Measurements from ENCODE around the gene TUBGCP6.

The TUBGCP6 gene

DNA sequence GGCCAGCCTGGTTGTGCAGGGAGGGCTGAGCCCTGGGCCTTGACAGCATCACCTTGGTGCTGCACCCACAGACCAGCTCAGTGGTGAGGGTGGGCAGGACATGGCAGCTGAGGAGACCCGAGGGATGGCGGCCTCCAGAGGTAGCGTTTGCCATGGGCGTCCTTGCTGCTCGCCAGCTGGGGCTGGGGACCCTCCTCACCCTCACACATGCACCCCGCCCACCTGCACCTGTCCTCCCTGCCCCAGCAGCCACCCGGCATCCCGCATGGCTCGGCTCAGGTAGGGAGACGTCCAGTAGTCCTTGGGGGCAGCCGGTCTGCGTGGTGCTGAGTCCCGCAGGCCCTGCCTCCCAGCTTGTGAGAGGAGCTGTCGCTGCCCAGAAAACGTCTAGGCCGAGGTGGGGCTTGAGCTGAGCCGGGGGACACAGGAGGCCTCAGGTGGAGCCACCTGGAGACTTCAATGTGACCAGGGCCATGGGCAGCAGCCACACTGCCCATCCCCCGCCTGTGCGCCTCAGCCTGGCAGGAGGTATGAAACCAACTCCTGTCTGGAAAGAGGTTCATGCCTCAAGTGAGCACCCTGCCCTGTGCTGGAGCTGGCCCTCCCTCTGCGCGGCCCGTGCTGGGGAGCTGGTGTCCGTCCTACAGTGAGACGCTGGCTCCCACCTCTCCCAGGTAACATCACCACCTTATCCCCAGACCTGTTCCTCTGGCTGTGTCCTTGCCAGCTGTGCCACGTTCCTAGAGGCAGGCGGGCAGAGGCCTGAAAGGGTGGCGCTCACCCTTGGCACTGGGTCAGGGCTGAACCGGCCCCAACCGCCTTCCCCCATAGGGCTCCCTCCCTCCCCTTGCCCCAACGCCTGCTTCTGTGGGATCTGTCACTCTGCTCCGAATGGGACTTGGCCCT is 62.4 kb downstream of the TUBGCP6 start:
- peaks cover 7 to 13% of the 10 kb centered on the region in 2 donors for H3K27me3 ChIP-seq (ENCODE audit: control insufficient read depth in 1 of 2, insufficient read depth in 2 of 2, low read length in 2 of 2)
- H3K27ac ChIP-seq (ENCODE audit: low read length), result no peak overlapping the region
- no peaks in the 10 kb centered on the region for H3K36me3 ChIP-seq (ENCODE audit: control insufficient read depth in 2 of 2, insufficient read depth in 2 of 2, low read length in 2 of 2)
- H3K9me3 ChIP-seq (ENCODE audit: control insufficient read depth in 2 of 2, low read length in 2 of 2), result no peaks in the 10 kb centered on the region
- no peak overlapping the region for H3K4me3 ChIP-seq (ENCODE audit: low read length in 2 of 2)
- no peak overlapping the region for H3K9ac ChIP-seq (ENCODE audit: low read length in 2 of 2)
- peaks cover 27% of the 10 kb centered on the region for H3K4me1 ChIP-seq (ENCODE audit: control insufficient read depth, insufficient read depth, low read length)

DNA sequence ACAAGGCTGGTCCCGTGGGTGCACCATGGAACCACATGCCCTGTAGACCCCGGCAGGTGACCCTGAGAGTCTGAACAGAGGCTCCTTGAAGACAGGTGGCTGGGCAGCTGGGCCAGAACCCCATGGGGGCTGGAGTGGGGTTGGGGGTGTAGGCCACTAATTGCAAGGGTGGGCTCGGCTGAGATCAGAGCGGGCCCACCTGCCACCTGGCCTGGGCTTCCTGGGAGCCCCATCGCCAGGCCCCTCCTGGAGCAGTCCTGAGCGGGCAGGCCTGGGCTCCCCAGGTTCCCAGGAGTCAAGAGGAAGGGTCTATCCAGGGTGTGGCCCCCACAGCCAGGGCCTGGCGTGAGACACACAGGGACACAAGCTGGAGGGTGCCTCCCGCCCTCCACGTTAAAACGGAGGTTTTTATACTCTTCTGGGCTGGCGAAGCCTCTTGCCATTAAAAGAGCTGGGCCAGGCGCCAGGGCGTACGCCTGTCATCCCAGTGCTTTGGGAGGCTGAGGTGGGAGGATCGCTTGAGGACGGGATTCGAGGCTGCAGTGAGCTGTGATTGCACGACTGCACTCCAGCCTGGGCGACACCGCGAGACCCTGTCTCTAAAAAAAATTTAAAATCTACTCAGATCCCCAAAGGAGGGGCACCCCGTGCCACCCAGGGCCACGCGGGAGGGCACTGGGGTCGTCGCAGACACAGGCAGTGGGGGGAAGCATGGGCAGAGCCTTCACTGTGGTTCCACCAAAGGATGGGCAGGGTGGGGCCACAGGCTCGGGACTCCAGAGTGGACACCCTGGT is 63.9 kb downstream of the TUBGCP6 start:
- Histone ChIP-seq H3K4me3 (ENCODE audit: low read length in 2 of 2) (no peak overlapping the region), H3K9ac (ENCODE audit: low read length in 2 of 2) (no peak overlapping the region), H3K9me3 (ENCODE audit: control insufficient read depth in 2 of 2, low read length in 2 of 2) (no peaks in the 10 kb centered on the region), H3K27me3 (ENCODE audit: control insufficient read depth in 1 of 2, insufficient read depth in 2 of 2, low read length in 2 of 2) (peaks cover 7 to 14% of the 10 kb centered on the region in 2 donors), H3K36me3 (ENCODE audit: control insufficient read depth in 2 of 2, insufficient read depth in 2 of 2, low read length in 2 of 2) (no peaks in the 10 kb centered on the region), H3K27ac (ENCODE audit: low read length) (no peak overlapping the region), H3K4me1 (ENCODE audit: control insufficient read depth, insufficient read depth, low read length) (peaks cover 19% of the 10 kb centered on the region)

DNA sequence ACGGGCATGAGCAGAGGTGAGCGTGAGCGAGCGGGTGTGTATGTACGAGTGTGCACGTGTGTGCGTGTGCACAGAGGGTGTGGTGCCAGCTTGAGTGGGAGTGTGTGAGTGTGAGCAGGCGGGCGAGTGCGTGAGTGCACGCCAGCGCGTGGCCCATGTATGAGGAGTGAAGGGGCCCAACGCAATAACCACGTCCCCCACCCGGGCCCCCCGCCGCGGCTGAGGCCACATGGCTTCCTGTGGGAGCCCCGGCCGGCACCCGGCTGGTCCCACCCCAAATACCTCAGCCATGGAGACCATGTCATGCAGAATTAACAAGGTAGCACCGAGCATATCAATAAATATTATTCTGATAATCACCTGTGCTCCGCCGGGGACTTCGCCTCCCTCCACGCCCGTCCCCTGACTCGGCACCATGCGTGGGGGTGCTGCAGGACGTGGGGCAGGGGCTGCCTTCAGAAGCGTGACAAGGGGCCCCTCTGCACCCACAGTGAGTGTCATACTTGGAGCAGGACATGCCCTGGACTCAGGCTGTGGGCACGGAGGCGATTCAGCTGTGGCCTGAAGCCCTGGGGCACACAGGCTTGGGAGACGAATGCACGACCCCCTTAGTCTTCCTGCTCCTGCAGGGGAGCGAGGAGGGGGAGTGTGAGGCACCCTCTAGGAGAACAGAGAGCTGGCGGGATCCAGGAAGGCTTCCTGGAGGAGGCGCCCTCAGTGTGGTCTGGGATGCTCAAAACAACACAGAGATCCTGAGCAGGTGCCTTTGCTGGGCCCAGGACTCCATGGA is 64.7 kb downstream of the TUBGCP6 start:
- H3K36me3 ChIP-seq (ENCODE audit: control insufficient read depth in 2 of 2, insufficient read depth in 2 of 2, low read length in 2 of 2), result no peaks in the 10 kb centered on the region
- H3K9ac ChIP-seq (ENCODE audit: low read length in 2 of 2), result no peak overlapping the region
- peaks cover 16% of the 10 kb centered on the region for H3K4me1 ChIP-seq (ENCODE audit: control insufficient read depth, insufficient read depth, low read length)
- no peaks in the 10 kb centered on the region for H3K9me3 ChIP-seq (ENCODE audit: control insufficient read depth in 2 of 2, low read length in 2 of 2)
- no peak overlapping the region for H3K27ac ChIP-seq (ENCODE audit: low read length)
- peaks cover 7 to 14% of the 10 kb centered on the region in 2 donors for H3K27me3 ChIP-seq (ENCODE audit: control insufficient read depth in 1 of 2, insufficient read depth in 2 of 2, low read length in 2 of 2)
- H3K4me3 ChIP-seq (ENCODE audit: low read length in 2 of 2), result no peak overlapping the region

DNA sequence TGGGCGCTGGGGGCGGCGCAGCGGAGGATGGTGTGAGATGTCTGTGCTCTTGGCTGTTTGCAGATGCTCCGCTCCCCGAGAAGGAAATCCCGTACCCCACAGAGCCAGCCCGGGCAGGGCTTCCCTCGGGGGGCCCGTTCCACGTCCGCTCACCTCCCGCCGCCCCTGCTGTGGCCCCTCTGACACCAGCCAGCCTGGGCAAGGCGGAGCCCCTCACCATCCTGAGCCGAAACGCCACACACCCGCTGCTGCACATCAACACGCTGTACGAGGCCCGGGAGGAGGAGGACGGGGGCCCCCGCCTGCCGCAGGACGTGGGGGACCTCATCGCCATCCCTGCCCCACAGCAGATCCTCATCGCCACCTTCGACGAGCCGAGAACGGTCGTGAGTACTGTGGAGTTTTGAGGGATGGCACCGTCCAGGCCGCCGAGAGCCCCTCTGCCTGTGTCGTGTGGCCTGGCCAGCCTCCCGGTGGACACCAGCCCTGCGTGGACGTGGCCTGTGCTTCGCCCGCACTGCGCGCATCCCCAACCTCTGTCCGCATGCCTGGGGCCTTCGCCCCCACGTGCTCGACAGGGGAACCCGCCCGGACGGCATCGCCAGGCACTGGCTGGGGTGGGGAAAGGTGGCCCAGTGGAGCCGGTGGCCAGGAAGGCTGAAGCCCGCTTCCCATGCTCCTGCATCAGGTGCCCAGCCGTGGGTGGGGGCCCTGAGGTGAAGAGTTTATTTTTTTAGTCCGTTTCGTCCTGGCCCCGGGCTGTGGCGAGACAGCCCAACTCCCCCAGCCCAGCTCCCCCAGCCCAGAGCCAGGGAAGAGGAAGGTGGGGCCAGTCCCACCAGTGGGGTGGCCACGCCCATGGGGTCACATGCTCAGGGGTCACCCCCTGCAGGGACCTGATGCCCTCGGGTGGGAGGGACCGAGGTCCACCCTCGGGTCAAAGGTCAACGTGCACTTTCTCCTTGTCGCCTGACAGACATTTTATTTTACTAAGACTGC is 65.7 kb downstream of the TUBGCP6 start:
- Histone ChIP-seq H3K9ac (ENCODE audit: low read length in 2 of 2) (no peak overlapping the region), H3K4me1 (ENCODE audit: control insufficient read depth, insufficient read depth, low read length) (peaks cover 6% of the 10 kb centered on the region), H3K36me3 (ENCODE audit: control insufficient read depth in 2 of 2, insufficient read depth in 2 of 2, low read length in 2 of 2) (no peaks in the 10 kb centered on the region), H3K4me3 (ENCODE audit: low read length in 2 of 2) (no peak overlapping the region), H3K27ac (ENCODE audit: low read length) (no peak overlapping the region), H3K27me3 (ENCODE audit: control insufficient read depth in 1 of 2, insufficient read depth in 2 of 2, low read length in 2 of 2) (peaks cover 7 to 16% of the 10 kb centered on the region in 2 donors), H3K9me3 (ENCODE audit: control insufficient read depth in 2 of 2, low read length in 2 of 2) (no peaks in the 10 kb centered on the region)

DNA sequence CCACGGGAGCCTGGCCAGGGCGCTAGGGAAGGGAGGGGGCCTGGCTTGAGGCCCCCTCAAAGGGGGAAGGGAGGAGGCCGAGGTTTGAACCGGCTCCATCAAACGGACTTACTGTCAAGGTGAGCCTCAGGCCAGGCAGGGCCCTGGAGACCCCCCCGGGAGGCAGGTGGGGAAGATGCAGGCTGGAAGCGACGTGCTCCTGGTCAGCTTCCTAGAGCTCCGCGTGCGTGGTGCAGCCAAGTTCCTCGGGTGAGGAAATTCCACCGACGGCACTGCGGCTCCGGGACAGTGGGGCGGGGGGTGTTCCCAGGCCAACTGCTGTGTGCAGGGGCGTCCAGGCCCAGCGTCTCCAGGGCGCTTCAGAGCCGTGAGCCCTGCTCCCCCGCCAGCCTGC is 66.4 kb downstream of the TUBGCP6 start:
- Histone ChIP-seq H3K4me1 (ENCODE audit: control insufficient read depth, insufficient read depth, low read length) (no peaks in the 10 kb centered on the region), H3K4me3 (ENCODE audit: low read length in 2 of 2) (no peak overlapping the region), H3K27me3 (ENCODE audit: control insufficient read depth in 1 of 2, insufficient read depth in 2 of 2, low read length in 2 of 2) (peaks cover 11 to 21% of the 10 kb centered on the region in 2 donors), H3K36me3 (ENCODE audit: control insufficient read depth in 2 of 2, insufficient read depth in 2 of 2, low read length in 2 of 2) (no peaks in the 10 kb centered on the region), H3K9me3 (ENCODE audit: control insufficient read depth in 2 of 2, low read length in 2 of 2) (no peaks in the 10 kb centered on the region), H3K9ac (ENCODE audit: low read length in 2 of 2) (no peak overlapping the region), H3K27ac (ENCODE audit: low read length) (no peak overlapping the region)

DNA sequence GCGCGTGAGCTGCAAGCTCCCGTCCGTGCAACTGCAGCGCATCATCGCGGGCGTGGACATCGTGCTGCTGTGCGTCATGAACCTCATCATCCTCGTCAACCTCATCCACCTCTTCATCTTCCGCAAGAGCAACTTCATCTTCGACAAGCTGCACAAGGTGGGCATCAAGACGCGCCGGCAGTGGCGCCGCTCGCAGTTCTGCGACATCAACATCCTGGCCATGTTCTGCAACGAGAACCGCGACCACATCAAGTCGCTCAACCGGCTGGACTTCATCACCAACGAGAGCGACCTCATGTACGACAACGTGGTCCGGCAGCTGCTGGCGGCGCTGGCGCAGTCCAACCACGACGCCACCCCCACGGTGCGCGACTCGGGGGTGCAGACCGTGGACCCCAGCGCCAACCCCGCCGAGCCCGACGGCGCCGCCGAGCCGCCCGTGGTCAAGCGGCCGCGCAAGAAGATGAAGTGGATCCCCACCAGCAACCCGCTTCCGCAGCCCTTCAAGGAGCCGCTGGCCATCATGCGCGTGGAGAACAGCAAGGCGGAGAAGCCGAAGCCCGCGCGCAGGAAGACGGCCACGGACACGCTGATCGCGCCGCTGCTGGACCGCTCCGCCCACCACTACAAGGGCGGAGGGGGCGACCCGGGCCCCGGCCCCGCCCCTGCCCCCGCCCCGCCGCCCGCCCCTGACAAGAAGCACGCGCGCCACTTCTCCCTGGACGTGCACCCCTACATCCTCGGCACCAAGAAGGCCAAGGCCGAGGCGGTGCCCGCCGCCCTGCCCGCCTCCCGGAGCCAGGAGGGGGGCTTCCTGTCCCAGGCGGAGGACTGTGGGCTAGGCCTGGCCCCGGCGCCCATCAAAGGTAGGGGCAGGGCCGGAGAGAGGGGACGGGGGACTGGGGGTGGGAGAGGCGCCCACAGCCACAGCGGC is 67.0 kb downstream of the TUBGCP6 start:
- Histone ChIP-seq H3K4me1 (ENCODE audit: control insufficient read depth, insufficient read depth, low read length) (no peaks in the 10 kb centered on the region), H3K36me3 (ENCODE audit: control insufficient read depth in 2 of 2, insufficient read depth in 2 of 2, low read length in 2 of 2) (no peaks in the 10 kb centered on the region), H3K9me3 (ENCODE audit: control insufficient read depth in 2 of 2, low read length in 2 of 2) (no peaks in the 10 kb centered on the region), H3K9ac (ENCODE audit: low read length in 2 of 2) (no peak overlapping the region), H3K4me3 (ENCODE audit: low read length in 2 of 2) (no peak overlapping the region), H3K27ac (ENCODE audit: low read length) (no peak overlapping the region), H3K27me3 (ENCODE audit: control insufficient read depth in 1 of 2, insufficient read depth in 2 of 2, low read length in 2 of 2) (peaks cover 14 to 21% of the 10 kb centered on the region in 2 donors)

DNA sequence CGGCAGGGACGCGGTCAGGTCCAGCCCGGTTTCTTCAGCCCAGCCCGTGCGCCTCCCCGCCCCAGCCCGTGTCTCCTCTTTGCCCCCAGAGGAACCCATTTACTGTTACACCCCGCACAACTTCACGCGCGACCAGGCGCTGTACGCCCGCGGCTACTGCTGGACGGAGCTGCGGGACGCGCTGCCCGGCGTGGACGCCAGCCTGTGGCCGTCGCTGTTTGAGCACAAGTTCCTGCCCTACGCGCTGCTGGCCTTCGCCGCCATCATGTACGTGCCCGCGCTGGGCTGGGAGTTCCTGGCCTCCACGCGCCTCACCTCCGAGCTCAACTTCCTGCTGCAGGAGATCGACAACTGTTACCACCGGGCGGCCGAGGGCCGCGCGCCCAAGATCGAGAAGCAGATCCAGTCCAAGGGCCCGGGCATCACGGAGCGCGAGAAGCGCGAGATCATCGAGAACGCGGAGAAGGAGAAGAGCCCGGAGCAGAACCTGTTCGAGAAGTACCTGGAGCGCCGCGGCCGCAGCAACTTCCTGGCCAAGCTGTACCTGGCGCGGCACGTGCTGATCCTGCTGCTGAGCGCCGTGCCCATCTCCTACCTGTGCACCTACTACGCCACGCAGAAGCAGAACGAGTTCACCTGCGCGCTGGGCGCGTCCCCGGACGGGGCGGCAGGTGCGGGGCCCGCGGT is 67.8 kb downstream of the TUBGCP6 start:
- H3K9ac ChIP-seq (ENCODE audit: low read length in 2 of 2), result no peak overlapping the region
- no peaks in the 10 kb centered on the region for H3K36me3 ChIP-seq (ENCODE audit: control insufficient read depth in 2 of 2, insufficient read depth in 2 of 2, low read length in 2 of 2)
- H3K27ac ChIP-seq (ENCODE audit: low read length), result no peak overlapping the region
- H3K4me3 ChIP-seq (ENCODE audit: low read length in 2 of 2), result no peak overlapping the region
- no peaks in the 10 kb centered on the region for H3K9me3 ChIP-seq (ENCODE audit: control insufficient read depth in 2 of 2, low read length in 2 of 2)
- H3K27me3 ChIP-seq (ENCODE audit: control insufficient read depth in 1 of 2, insufficient read depth in 2 of 2, low read length in 2 of 2), result peaks cover 14 to 23% of the 10 kb centered on the region in 2 donors
- H3K4me1 ChIP-seq (ENCODE audit: control insufficient read depth, insufficient read depth, low read length), result no peaks in the 10 kb centered on the region

DNA sequence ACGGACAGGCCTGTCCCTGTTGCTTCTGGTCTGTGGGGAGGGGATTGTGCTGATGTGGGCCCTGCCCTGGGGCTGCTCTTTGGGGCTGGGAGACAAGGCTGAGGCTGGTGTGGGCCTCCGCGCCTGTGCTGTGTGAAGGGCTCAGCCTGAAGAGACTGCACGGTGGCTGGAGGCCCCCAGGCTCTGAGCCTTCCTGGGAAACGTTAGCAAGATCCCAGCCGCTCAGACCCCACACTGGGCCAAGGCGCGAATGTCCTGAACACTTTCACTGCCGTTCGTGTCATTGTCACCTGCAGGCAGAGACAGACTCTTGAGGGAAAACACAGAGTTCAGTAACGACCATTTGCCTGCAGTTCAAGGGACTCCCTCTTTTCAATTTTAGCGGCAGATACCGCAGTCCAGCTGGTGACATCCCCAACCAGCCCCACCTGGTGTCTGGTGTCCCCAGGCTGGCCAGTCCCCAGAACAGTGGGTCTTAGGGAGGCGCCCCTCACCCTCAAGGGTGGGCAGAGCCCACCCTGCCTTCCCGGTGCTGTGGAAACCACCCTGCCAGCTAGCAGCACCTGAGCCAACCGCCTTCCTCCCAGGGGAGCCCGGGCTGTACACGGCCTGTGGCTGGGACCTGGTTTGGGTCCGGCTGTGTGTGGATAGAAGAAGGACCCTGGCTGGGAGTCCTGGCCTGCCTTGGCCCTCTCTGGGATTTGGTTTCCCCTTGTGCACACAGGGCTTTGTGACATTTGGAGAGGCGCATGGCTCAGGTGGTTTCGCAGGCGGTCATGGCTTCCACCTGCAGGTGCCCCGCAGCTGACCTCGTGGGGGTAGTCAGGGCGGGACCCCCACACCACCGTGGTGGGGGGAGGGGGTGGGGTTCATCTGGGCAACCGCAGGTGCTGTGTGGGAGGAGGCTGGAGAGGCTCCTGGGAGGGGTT is 68.6 kb downstream of the TUBGCP6 start:
- H3K9me3 ChIP-seq (ENCODE audit: control insufficient read depth in 2 of 2, low read length in 2 of 2), result no peaks in the 10 kb centered on the region
- peaks cover 21 to 31% of the 10 kb centered on the region in 2 donors for H3K27me3 ChIP-seq (ENCODE audit: control insufficient read depth in 1 of 2, insufficient read depth in 2 of 2, low read length in 2 of 2)
- H3K36me3 ChIP-seq (ENCODE audit: control insufficient read depth in 2 of 2, insufficient read depth in 2 of 2, low read length in 2 of 2), result no peaks in the 10 kb centered on the region
- H3K4me3 ChIP-seq (ENCODE audit: low read length in 2 of 2), result no peak overlapping the region
- H3K27ac ChIP-seq (ENCODE audit: low read length), result no peak overlapping the region
- no peak overlapping the region for H3K9ac ChIP-seq (ENCODE audit: low read length in 2 of 2)
- peaks cover under 1% of the 10 kb centered on the region for H3K4me1 ChIP-seq (ENCODE audit: control insufficient read depth, insufficient read depth, low read length)

Data from stomach smooth muscle (tissue), 2 donors.